Activated CD4-positive, alpha-beta T cell treated with anti-CD3 and anti-CD28 coated beads for 48 hours (primary cell): ENCODE results near the gene ATP6V0B.

Source experiments
- DNase-seq: peaks from one replicate; pipeline ENCODE4 v3.0.0-alpha.2; 2020

Gene ATP6V0B

GRCh38 chr1:43974443-43975248 lies at the start of gene ATP6V0B:
ATP6V0B (plus strand) TSS chr1:43974960; CDS start chr1:43975041, 81 bp downstream.
- peak; percentile 98 for DNase-seq

GRCh38 chr1:43925846-43926245 lies 48.9 kb upstream of the ATP6V0B start:
- no peak for DNase-seq

DNA sequence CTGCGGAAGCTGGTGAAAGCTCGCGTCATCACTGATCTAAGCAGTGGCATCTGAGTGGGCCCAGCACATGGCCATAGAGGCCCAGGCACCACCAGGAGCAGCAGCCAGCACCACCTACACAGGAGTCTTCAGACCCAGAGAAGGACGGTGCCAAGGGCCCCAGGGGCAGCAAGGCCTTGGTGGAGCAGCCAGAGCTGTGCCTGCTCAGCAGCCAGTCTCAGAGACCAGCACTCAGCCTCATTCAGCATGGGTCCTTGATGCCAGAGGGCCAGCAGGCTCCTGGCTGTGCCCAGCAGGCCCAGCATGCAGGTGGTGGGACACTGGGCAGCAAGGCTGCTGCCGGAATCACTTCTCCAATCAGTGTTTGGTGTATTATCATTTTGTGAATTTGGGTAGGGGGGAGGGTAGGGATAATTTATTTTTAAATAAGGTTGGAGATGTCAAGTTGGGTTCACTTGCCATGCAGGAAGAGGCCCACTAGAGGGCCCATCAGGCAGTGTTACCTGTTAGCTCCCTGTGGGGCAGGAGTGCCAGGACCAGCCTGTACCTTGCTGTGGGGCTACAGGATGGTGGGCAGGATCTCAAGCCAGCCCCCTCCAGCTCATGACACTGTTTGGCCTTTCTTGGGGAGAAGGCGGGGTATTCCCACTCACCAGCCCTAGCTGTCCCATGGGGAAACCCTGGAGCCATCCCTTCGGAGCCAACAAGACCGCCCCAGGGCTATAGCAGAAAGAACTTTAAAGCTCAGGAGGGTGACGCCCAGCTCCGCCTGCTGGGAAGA lies 44.4 kb upstream of the ATP6V0B start:
- DNase-seq, result peak; percentile 51

DNA sequence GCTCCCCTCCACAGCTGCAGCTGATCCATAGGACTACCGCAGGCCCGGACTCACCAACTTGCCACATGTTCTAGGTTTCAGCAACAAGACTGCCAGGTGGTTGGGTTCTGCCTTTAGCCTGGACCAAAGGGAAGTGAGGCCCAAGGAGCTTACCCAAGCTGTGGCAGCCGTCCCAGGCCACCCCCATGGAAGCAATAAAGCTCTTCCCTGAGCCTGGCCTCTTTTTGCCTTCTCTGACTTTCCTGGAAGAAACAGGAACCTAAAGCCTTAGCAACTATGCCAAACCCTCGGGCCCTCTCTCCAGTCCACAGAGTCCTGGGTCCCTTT lies 43.8 kb upstream of the ATP6V0B start:
- DNase-seq, result no peak

GRCh38 chr1:43931711-43932660 lies 42.8 kb upstream of the ATP6V0B start:
- no peak for DNase-seq

GRCh38 chr1:43932786-43933385 lies 41.9 kb upstream of the ATP6V0B start:
- no peak for DNase-seq

- no peak for DNase-seq
Measured at GRCh38 chr1:43933386-43934100, 41.2 kb upstream of the ATP6V0B start, which contains the start of gene ARTN. ARTN (plus strand) TSS chr1:43933801; CDS start chr1:43935657, 1,856 bp downstream.

DNA sequence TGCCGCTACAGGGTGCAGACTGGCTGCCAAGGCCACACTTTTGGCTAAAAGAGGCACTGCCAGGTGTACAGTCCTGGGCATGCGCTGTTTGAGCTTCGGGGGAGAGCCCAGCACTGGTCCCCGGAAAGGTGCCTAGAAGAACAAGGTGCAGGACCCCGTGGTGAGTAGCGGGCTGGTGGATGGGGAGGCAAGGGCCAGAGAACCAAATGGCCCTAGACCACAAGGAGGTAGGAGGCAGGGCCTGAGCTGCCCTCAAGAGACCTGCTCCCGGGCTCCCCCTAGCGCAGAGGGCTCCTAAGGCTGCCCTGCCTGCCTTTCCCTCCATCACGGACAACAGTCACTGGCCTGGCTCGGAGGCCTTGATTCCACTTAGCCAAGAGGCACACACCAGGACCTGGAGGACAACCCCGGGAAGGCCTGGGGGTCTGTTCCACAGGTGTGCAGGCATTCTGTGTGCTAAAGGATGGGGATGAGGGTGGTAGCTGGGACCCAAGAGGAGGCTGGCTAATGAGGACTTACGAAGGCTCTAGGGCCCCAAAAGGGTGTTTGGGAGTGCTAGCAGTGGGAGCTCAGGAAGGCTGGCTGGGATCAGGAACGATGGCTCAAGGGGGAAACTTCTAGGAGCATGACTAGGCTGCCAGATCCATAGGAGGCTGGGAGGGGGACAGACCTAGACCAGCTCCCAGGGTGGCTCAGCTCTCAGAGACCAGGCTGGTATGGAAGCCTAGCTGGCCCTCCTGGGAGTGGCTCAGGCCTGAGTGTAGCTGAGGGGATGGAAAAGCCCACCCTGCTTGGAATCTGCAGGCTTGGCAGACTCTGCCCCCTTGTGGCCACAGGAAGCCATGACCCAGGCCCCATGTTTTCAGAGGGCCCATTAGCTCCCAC lies 40.4 kb upstream of the ATP6V0B start:
- peak; percentile 76 for DNase-seq

GRCh38 chr1:43934986-43935324 lies 39.8 kb upstream of the ATP6V0B start:
- DNase-seq, result no peak

GRCh38 chr1:43935711-43936427 lies 38.9 kb upstream of the ATP6V0B start:
- no peak for DNase-seq

GRCh38 chr1:43936431-43937151 lies 38.2 kb upstream of the ATP6V0B start:
- peak; percentile 26 for DNase-seq

GRCh38 chr1:43937179-43937865 lies 37.4 kb upstream of the ATP6V0B start:
- DNase-seq, result no peak

DNA sequence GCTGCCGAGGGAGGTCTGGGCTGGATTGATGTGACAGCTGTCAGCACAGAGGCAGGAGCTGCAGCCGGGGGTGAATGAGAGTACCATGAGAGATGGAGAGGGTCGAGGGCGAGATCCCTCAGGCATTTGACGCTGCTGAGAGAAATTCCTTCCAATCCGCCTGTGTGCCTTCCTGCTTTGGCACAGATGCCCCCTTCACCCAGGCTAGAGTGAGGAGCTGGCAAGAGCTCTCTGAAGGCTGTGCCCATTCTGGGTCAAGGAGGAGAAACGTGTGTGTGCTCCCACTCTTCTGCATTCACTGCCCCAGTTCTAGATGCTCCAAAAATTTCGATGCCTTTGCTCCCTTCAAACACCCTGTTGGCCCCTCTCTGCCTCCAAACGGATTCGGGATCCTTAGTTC lies 36.4 kb upstream of the ATP6V0B start:
- DNase-seq, result no peak

DNA sequence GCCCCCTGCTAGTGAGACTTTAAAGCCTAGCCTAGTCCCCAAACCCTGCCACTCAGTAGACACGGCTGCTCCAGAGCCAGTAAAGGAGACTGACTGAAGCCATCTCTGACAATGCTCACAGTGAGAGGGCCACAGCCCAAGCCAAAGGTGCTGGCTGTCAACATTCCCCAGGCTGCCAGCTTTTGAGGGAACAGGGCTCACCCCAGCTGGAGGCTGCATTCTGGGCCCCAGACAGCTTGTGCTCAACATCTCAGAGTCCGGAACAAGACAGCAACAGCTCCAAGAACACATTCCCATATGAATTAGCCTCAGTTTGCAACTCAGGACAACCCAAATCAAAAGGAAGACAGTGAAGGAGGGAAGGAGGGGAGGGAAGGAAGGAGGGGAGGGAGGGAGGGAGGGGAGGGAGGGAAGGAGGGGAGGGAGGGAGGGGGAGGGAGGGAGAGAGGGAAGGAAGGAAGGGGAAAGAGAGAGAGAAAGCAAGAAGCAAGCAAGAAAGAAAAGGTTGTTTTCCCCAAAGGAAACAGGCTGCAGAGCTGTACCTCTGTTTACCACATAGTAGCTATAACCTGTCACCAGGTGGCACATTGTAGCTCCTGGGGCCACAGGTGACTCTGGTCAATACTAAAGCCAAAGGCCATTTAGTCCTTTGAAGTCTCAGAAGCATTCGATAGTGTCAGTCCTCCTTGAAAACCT lies 35.7 kb upstream of the ATP6V0B start:
- DNase-seq, result no peak

DNA sequence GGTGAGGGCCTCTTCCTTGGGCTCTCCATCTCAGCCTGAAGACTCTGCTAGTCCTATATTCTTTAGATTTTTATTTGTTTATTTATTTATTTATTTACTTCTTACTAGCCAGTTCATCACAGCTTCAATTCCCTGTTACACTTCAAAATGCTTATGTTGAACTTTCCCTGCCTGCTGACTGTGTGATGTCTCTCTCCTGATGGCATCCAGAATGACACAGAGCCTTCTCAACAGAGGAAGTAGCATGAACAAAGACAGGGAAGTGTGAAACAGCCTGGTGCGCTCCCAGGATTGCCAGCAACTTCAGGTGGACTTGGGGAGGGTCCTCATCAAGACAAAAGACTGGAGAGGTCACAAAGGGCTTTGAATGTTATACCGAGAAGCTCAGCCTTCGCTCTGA lies 32.3 kb upstream of the ATP6V0B start:
- no peak for DNase-seq

- DNase-seq, result no peak
Measured at GRCh38 chr1:43944860-43945259, 29.9 kb upstream of the ATP6V0B start.

DNA sequence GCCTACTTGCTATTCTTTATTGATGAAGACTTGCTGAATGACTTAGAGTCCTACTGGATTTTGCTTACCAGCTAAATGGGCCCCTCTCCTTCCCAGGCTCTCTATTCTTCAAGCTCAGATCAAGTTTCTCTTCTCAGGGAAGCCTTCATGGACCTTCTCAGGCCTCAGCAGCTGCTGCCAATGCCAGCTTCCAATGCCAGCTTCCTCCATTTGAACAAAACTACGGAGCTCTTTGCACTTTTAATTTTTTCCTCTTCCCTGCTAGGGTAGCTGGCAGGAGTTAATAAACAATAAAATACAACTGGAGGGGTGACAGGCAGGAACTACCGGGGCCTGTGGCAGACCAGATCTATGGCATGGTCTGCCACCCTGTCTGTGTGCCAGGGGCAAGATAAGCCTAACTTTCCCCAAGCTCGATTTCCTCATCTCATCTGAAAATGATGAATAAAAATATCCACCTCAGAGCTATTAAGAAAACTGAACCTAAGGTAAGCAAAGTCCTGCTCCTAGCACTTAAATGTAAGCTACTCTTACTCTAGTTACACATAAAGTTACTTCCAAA lies 29.0 kb upstream of the ATP6V0B start:
- no peak for DNase-seq
